Measurements from ENCODE around the gene ZP1. TPM values are rescaled to one million over a fixed set of nuclear protein-coding genes. Genes with fewer than 3 reads are reported as not detected.
A peak's percentile ranks its signal among the peaks of the same experiment; 100 is the strongest.

Gene ZP1
- total and polyA plus RNA-seq, 10 of the 15 experiments (the other 5 are each of a cell fraction or from before 2014, with no cell fraction given), result not detected

DNA sequence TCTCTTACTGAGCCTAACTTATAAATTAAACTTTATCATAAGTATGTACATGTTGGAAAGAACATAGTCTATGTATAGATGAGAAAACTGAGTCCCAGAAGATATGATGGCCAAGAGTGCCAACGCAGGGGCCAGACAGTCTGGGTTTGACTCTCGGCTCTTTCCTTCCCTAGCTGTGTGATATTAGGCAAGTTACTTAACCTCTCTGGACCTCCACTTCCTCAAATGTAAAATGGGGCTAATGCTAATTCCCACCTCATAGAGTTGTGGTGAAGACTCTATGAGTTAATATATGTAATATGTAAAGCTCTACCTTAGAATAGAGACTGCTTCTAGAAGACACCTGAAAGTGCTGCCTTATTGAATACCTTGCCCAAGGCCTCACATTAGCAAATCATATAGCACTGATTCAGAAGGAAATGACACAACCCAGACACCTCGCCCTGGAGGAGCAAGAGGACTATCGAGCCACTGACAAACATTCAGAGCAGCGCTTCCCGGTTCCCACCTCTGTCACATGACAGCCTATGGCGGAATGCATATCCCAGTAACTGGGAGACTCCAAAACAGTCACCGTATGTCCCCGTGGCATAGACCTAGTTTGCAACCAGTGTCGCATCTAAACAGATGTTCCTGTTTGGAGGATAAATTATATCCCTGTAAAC is 36.7 kb upstream of the ZP1 start:
- no peaks in the 10 kb centered on the region for H3K9me3 ChIP-seq (replicated peaks; ENCODE audit: control insufficient read depth, insufficient read depth, low read length)
- H3K4me2 ChIP-seq (ENCODE audit: control insufficient read depth, insufficient read depth), result no peak overlapping the region
- in situ Hi-C loops (cut with MboI), result no loop called here
- TF ChIP-seq, protein P1, sequence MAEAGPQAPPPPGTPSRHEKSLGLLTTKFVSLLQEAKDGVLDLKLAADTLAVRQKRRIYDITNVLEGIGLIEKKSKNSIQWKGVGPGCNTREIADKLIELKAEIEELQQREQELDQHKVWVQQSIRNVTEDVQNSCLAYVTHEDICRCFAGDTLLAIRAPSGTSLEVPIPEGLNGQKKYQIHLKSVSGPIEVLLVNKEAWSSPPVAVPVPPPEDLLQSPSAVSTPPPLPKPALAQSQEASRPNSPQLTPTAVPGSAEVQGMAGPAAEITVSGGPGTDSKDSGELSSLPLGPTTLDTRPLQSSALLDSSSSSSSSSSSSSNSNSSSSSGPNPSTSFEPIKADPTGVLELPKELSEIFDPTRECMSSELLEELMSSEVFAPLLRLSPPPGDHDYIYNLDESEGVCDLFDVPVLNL (IDR thresholded peaks at IDR 0.05; ENCODE audit: low read depth, low read length), result no peak
- TF ChIP-seq, protein P2, sequence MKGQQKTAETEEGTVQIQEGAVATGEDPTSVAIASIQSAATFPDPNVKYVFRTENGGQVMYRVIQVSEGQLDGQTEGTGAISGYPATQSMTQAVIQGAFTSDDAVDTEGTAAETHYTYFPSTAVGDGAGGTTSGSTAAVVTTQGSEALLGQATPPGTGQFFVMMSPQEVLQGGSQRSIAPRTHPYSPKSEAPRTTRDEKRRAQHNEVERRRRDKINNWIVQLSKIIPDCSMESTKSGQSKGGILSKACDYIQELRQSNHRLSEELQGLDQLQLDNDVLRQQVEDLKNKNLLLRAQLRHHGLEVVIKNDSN (IDR thresholded peaks at IDR 0.05; ENCODE audit: borderline replicate concordance, extremely low read length, insufficient read depth, low read depth, low read length), result peak; percentile 14
- TF ChIP-seq NR2C2 (IDR thresholded peaks at IDR 0.05; ENCODE audit: borderline replicate concordance, control insufficient read depth, insufficient read length, low read depth) (no peak), HDGF (IDR thresholded peaks at IDR 0.05) (no peak), BCL11A (IDR thresholded peaks at IDR 0.05; ENCODE audit: low read depth, low read length) (no peak), EP300 (IDR thresholded peaks at IDR 0.05; ENCODE audit: borderline replicate concordance in 1 of 2, control insufficient read depth in 1 of 2, low read depth in 2 of 2, low read length in 2 of 2) (no peak), CHD4 (IDR thresholded peaks at IDR 0.05) (no peak), SIN3A (IDR thresholded peaks at IDR 0.05; ENCODE audit: low read depth, low read length) (no peak), MTA2 (IDR thresholded peaks at IDR 0.05; ENCODE audit: low read depth) (no peak), GATAD2B (conservative IDR thresholded peaks at IDR 0.05; ENCODE audit: low read depth) (no peak), NFYA (IDR thresholded peaks at IDR 0.05; ENCODE audit: borderline replicate concordance, low read depth, low read length) (no peak), SMARCA5 (IDR thresholded peaks at IDR 0.05) (no peak), ZZZ3 (IDR thresholded peaks at IDR 0.05; ENCODE audit: control insufficient read depth, insufficient read length, low read depth) (no peak), WRNIP1 (IDR thresholded peaks at IDR 0.05; ENCODE audit: borderline replicate concordance, low read depth, low read length) (no peak), CBX3 (IDR thresholded peaks at IDR 0.05; ENCODE audit: borderline replicate concordance, low read depth) (no peak), BHLHE40 (IDR thresholded peaks at IDR 0.05; ENCODE audit: borderline replicate concordance in 1 of 2, low read depth in 2 of 2, low read length in 1 of 2) (0 out of 4 replicates have a peak, but pooled peaks of 1 of the 2 experiments have one; percentile 22), RAD51 (IDR thresholded peaks at IDR 0.05) (peak; percentile 65)
- TF ChIP-seq, protein P3, sequence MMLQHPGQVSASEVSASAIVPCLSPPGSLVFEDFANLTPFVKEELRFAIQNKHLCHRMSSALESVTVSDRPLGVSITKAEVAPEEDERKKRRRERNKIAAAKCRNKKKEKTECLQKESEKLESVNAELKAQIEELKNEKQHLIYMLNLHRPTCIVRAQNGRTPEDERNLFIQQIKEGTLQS (IDR thresholded peaks at IDR 0.05; ENCODE audit: borderline replicate concordance, extremely low read depth, low read depth, low read length), result no peak
- 36% methylated on average over 10 of the region's 10 CpGs for WGBS (ENCODE audit: insufficient coverage, insufficient replicate concordance, low lambda C conversion rate, missing lambda C conversion rate)
- ChIA-PET CTCF (interaction anchor here (0.6 to 7.8 kb wide), 51 partner anchors 9 to 555 kb away, joined by 3 to 135 read pairs (median 6); partner anchors contain the start of genes CCDC86, CD6, MS4A15 and PRPF19), POLR2A (interaction anchor here (0.7 kb wide), 1 partner anchor 423 kb away, joined by 3 read pairs; no protein-coding TSS in a partner anchor), RAD21 (ENCODE audit: unreplicated experiment) (interaction anchor here (0.6 to 4.1 kb wide), 31 partner anchors 9 to 629 kb away, joined by 3 to 46 read pairs (median 5); partner anchors contain the start of genes PRPF19 and TMEM109), SMC1A (ENCODE audit: uncharacterized antibody, unreplicated experiment) (interaction anchor here (0.9 to 5.8 kb wide), 22 partner anchors 8 to 563 kb away, joined by 3 to 57 read pairs (median 6); partner anchors contain the start of genes CD6 and TMEM109)
- no peaks in the 10 kb centered on the region; the same call in 1 of the 2 replicates for H3K4me1 ChIP-seq (ENCODE audit: control insufficient read depth, insufficient read depth, low read length)
- no peaks in the 10 kb centered on the region for H3K36me3 ChIP-seq (ENCODE audit: control insufficient read depth in 2 of 2, insufficient read depth in 2 of 2, low read length in 1 of 2)
- no peaks in the 10 kb centered on the region for H4K20me1 ChIP-seq (ENCODE audit: control insufficient read depth, insufficient read depth)
- no peak overlapping the region for H3K9ac ChIP-seq (ENCODE audit: control insufficient read depth, insufficient read depth, low read length)
- H3K27ac ChIP-seq (ENCODE audit: control insufficient read depth, insufficient read depth), result no peak overlapping the region
- H3K79me2 ChIP-seq (ENCODE audit: control insufficient read depth, insufficient read depth, low read length), result no peaks in the 10 kb centered on the region
- H3K27me3 ChIP-seq (replicated peaks in 1 of 2; ENCODE audit: control insufficient read depth in 2 of 2, insufficient read depth in 2 of 2, low read length in 1 of 2), result no peaks in the 10 kb centered on the region; a peak in 2 of 4 replicates
- BruUV-seq (replicated peaks), result no TSS peak
- FAIRE-seq (no peak), ATAC-seq (peak; percentile 32), DNase-seq (ENCODE audit: low read depth, low spot score) (no peak)
- intact Hi-C loops (cut with micrococcal nuclease; ENCODE audit: unreplicated experiment), result loop anchor here (1.0 to 2.0 kb wide), 5 partner anchors 56 to 357 kb away; no protein-coding TSS in a partner anchor
- H2AFZ ChIP-seq (ENCODE audit: control insufficient read depth, low read depth, low read length), result peak overlapping the region; percentile 60
- no peak overlapping the region for H3K4me3 ChIP-seq
